Neural cell (in vitro differentiated cells): ENCODE results near the gene DLST. TPM values are rescaled to one million over a fixed set of nuclear protein-coding genes. Genes with fewer than 3 reads are reported as not detected.

Source experiments
- H2AFZ ChIP-seq: fragments of 200-600, 300-800 bp; sonication (generic), shearing (Covaris generic); 2 replicates; pipeline ENCODE4 v1.6.0; 2014; ENCODE audit warnings: low read depth, mild to moderate bottlenecking, antibody characterized with exemption, low read length, moderate library complexity
- H3F3A ChIP-seq: fragments of 200-600 bp; shearing (Covaris generic); 2 replicates; pipeline ENCODE4 v1.6.1; 2016; ENCODE audit warnings: mild to moderate bottlenecking, moderate library complexity, mixed read lengths, antibody characterized with exemption, low read length; ENCODE audit not compliant: insufficient read depth, poor library complexity, severe bottlenecking
- H3K27ac ChIP-seq: fragments of 200-600, 300-800 bp; sonication (generic), shearing (Covaris generic); 2 replicates; pipeline ENCODE4 v1.5.1; 2014; ENCODE audit warnings: mild to moderate bottlenecking, low read length, moderate library complexity
- H3K27me3 ChIP-seq: fragments of 300-800, 200-600 bp; sonication (generic), shearing (Covaris generic); 2 replicates; pipeline ENCODE4 v1.6.0; 2014; ENCODE audit warnings: mild to moderate bottlenecking, low read depth, low read length, moderate library complexity; ENCODE audit not compliant: insufficient read depth
- H3K36me3 ChIP-seq: fragments of 300-800, 200-600 bp; sonication (generic), shearing (Covaris generic); 2 replicates; pipeline ENCODE4 v1.5.1; 2014; ENCODE audit warnings: mild to moderate bottlenecking, antibody characterized with exemption, low read length, moderate library complexity; ENCODE audit not compliant: insufficient read depth
- H3K4me2 ChIP-seq: fragments of 300-800, 200-600 bp; sonication (generic), shearing (Covaris generic); 2 replicates; pipeline ENCODE4 v1.6.0; 2014; ENCODE audit warnings: mild to moderate bottlenecking, low read length
- H3K4me3 ChIP-seq: fragments of 300-800, 200-600 bp; sonication (generic), shearing (Covaris generic); 2 replicates; pipeline ENCODE4 v1.5.1; 2014; ENCODE audit warnings: mild to moderate bottlenecking, low read length, moderate library complexity
- H3K79me2 ChIP-seq: fragments of 200-600 bp; shearing (Covaris generic); replicated peaks from 2 replicates; pipeline ENCODE4 v1.6.0; 2014; ENCODE audit warnings: mild to moderate bottlenecking, low read length, moderate library complexity; ENCODE audit not compliant: insufficient read depth
- H3K9ac ChIP-seq: fragments of 300-800, 200-600 bp; sonication (generic), shearing (Covaris generic); 2 replicates; pipeline ENCODE4 v1.6.1; 2016; ENCODE audit warnings: mild to moderate bottlenecking, low read length, mixed read lengths
- H3K9me2 ChIP-seq: fragments of 200-600 bp; shearing (Covaris generic); 2 replicates; pipeline ENCODE4 v1.6.1; 2016; ENCODE audit warnings: mild to moderate bottlenecking, low read length, mixed read lengths; ENCODE audit not compliant: insufficient read depth
- H3K9me3 ChIP-seq: fragments of 200-600, 300-800 bp; sonication (generic), shearing (Covaris generic); 2 replicates; pipeline ENCODE4 v1.6.1; 2016; ENCODE audit warnings: mild to moderate bottlenecking, mixed run types, low read length, moderate library complexity, mixed read lengths
- H4K20me1 ChIP-seq: fragments of 200-600 bp; shearing (Covaris generic); 2 replicates; pipeline ENCODE4 v1.6.1; 2016; ENCODE audit warnings: mild to moderate bottlenecking, mixed run types; ENCODE audit not compliant: insufficient read depth
- EP300 ChIP-seq: fragments of 450-650 bp; conservative IDR thresholded peaks from 2 replicates; pipeline ENCODE4 v1.6.1; 2014; ENCODE audit warnings: antibody characterized with exemption, mild to moderate bottlenecking, moderate library complexity; ENCODE audit not compliant: poor library complexity, severe bottlenecking
- EZH2 ChIP-seq: fragments of 200-600, 300-800 bp; shearing (Covaris generic), sonication (generic); IDR thresholded peaks from 2 replicates; pipeline ENCODE4 v1.6.1; 2014; ENCODE audit warnings: antibody characterized with exemption, low read length, borderline replicate concordance, mild to moderate bottlenecking; ENCODE audit not compliant: insufficient read depth, poor library complexity, severe bottlenecking
- MXI1 ChIP-seq: fragments of 450-650 bp; conservative IDR thresholded peaks from 2 replicates; pipeline ENCODE4 v1.6.1; 2014; ENCODE audit warnings: antibody characterized with exemption, mild to moderate bottlenecking; ENCODE audit not compliant: poor library complexity, severe bottlenecking
- POLR2AphosphoS5 ChIP-seq: IDR thresholded peaks from 2 replicates; pipeline ENCODE4 v1.6.1; 2012
- RAD21 ChIP-seq: fragments of 450-650 bp; conservative IDR thresholded peaks from 2 replicates; pipeline ENCODE4 v1.6.1; 2014; ENCODE audit warnings: antibody characterized with exemption, mild to moderate bottlenecking, moderate library complexity
- SMC3 ChIP-seq: fragments of 450-650 bp; conservative IDR thresholded peaks from 2 replicates; pipeline ENCODE4 v1.6.1; 2014; ENCODE audit warnings: antibody characterized with exemption, mild to moderate bottlenecking, moderate library complexity; ENCODE audit not compliant: poor library complexity
- TAF1 ChIP-seq: IDR thresholded peaks from 2 replicates; pipeline ENCODE4 v1.6.1; 2012; ENCODE audit warnings: low read depth
- polyA plus RNA-seq: library from polyadenylated mRNA; depleted of rRNA; stranded (reverse); fragments of >200 nt; gene quantifications from 2 replicates; pipeline ENCODE4 v1.2.3, GENCODE V29; 2014
- TF ChIP-seq, protein P1 (sequence below): IDR thresholded peaks from 2 replicates; pipeline ENCODE4 v1.6.1; 2012; ENCODE audit warnings: borderline replicate concordance
- TF ChIP-seq, protein P2 (sequence below): fragments of 450-650 bp; IDR thresholded peaks from 2 replicates; pipeline ENCODE4 v1.5.1; 2014; ENCODE audit warnings: antibody characterized with exemption, mild to moderate bottlenecking, moderate library complexity; ENCODE audit not compliant: poor library complexity, severe bottlenecking

The DLST gene
- polyA plus RNA-seq, 1 donor from 2014 or later = 59.7 TPM

DNA sequence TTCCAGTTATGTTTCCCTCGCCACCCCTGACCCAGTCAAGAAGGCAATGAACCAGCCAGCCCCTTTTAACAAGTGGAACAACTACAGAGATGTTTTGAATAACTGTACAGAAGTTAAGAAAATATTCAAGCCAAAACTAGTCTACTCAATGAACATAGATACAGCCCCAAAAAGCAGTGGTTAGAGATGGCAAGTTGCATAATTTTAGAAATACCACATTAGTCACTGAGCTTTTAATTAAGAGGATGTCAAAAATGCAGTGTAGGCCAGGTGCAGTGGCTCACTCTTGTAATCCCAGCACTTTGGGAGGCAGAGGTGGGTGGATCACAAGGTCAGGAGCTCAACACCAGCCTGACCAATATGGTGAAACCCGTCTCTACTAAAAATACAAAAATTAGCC is 32.9 kb upstream of the DLST start:
- no peaks in the 10 kb centered on the region for H3K36me3 ChIP-seq
- no peaks in the 10 kb centered on the region for H3F3A ChIP-seq
- TF ChIP-seq, protein P1, sequence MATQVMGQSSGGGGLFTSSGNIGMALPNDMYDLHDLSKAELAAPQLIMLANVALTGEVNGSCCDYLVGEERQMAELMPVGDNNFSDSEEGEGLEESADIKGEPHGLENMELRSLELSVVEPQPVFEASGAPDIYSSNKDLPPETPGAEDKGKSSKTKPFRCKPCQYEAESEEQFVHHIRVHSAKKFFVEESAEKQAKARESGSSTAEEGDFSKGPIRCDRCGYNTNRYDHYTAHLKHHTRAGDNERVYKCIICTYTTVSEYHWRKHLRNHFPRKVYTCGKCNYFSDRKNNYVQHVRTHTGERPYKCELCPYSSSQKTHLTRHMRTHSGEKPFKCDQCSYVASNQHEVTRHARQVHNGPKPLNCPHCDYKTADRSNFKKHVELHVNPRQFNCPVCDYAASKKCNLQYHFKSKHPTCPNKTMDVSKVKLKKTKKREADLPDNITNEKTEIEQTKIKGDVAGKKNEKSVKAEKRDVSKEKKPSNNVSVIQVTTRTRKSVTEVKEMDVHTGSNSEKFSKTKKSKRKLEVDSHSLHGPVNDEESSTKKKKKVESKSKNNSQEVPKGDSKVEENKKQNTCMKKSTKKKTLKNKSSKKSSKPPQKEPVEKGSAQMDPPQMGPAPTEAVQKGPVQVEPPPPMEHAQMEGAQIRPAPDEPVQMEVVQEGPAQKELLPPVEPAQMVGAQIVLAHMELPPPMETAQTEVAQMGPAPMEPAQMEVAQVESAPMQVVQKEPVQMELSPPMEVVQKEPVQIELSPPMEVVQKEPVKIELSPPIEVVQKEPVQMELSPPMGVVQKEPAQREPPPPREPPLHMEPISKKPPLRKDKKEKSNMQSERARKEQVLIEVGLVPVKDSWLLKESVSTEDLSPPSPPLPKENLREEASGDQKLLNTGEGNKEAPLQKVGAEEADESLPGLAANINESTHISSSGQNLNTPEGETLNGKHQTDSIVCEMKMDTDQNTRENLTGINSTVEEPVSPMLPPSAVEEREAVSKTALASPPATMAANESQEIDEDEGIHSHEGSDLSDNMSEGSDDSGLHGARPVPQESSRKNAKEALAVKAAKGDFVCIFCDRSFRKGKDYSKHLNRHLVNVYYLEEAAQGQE = no peak
- TF ChIP-seq TAF1 = no peak
- TF ChIP-seq, protein P2, sequence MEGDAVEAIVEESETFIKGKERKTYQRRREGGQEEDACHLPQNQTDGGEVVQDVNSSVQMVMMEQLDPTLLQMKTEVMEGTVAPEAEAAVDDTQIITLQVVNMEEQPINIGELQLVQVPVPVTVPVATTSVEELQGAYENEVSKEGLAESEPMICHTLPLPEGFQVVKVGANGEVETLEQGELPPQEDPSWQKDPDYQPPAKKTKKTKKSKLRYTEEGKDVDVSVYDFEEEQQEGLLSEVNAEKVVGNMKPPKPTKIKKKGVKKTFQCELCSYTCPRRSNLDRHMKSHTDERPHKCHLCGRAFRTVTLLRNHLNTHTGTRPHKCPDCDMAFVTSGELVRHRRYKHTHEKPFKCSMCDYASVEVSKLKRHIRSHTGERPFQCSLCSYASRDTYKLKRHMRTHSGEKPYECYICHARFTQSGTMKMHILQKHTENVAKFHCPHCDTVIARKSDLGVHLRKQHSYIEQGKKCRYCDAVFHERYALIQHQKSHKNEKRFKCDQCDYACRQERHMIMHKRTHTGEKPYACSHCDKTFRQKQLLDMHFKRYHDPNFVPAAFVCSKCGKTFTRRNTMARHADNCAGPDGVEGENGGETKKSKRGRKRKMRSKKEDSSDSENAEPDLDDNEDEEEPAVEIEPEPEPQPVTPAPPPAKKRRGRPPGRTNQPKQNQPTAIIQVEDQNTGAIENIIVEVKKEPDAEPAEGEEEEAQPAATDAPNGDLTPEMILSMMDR = no peak
- TF ChIP-seq EP300 = no peak
- TF ChIP-seq SMC3 = no peak
- no peak for TF ChIP-seq EZH2
- no peak for TF ChIP-seq POLR2AphosphoS5
- TF ChIP-seq MXI1 = no peak
- TF ChIP-seq RAD21 = no peak
- no peak overlapping the region for H2AFZ ChIP-seq
- no peak overlapping the region for H3K9ac ChIP-seq
- no peaks in the 10 kb centered on the region for H3K9me2 ChIP-seq
- H3K4me2 ChIP-seq = no peak overlapping the region
- no peaks in the 10 kb centered on the region for H3K9me3 ChIP-seq
- H4K20me1 ChIP-seq = no peaks in the 10 kb centered on the region
- H3K27ac ChIP-seq = no peak overlapping the region
- no peak overlapping the region for H3K4me3 ChIP-seq
- no peaks in the 10 kb centered on the region for H3K27me3 ChIP-seq
- no peaks in the 10 kb centered on the region for H3K79me2 ChIP-seq

DNA sequence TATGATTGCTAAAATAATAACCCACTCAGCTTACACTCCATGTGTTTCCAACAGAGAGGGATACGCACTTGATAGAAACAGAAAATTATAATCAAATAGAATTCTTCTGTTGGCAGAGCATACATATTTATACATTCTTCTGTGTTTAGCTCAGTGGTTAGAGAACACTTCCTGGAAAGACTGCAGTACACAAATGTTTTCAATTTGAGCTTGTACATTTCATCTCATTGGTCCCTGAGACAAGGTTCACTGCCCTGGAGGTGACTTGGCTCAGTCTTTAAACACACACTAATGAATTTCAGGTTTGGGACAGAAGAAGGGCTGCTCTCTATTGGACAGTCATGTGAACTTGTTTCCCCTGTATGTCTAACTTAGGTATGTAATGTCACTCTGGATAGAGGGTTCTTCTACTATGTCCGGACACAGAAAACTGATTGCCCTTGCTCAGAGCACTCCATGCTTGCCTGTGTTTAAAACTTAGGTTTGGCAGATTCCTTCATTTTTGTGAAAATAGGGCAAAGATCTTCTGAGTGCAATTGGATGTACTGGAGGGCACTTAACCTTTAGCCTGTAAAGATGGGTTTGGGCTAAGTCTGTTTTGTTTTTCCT is 28.7 kb upstream of the DLST start:
- H3K4me2 ChIP-seq = no peak overlapping the region
- H3K9me3 ChIP-seq = no peaks in the 10 kb centered on the region
- H3F3A ChIP-seq = no peaks in the 10 kb centered on the region
- H2AFZ ChIP-seq = no peak overlapping the region
- no peak overlapping the region for H3K9ac ChIP-seq
- no peak overlapping the region for H3K4me3 ChIP-seq
- no peaks in the 10 kb centered on the region for H3K79me2 ChIP-seq
- H4K20me1 ChIP-seq = no peaks in the 10 kb centered on the region
- no peak overlapping the region for H3K27ac ChIP-seq
- TF ChIP-seq, protein P1 = no peak
- TF ChIP-seq RAD21 = no peak
- TF ChIP-seq, protein P2 = no peak
- no peak for TF ChIP-seq MXI1
- no peak for TF ChIP-seq TAF1
- no peak for TF ChIP-seq POLR2AphosphoS5
- TF ChIP-seq EP300 = no peak
- TF ChIP-seq SMC3 = no peak
- TF ChIP-seq EZH2 = no peak
- no peaks in the 10 kb centered on the region for H3K9me2 ChIP-seq
- no peaks in the 10 kb centered on the region for H3K27me3 ChIP-seq
- no peaks in the 10 kb centered on the region for H3K36me3 ChIP-seq
